Subcutaneous adipose tissue (tissue), 4 donors: Measurements from ENCODE around the gene DAP. TPM values are rescaled to one million over a fixed set of nuclear protein-coding genes. Genes with fewer than 3 reads are reported as not detected.

Source experiments
- CTCF ChIP-seq: fragments of 450-650 bp; IDR thresholded peaks from one replicate; pipeline ENCODE4 v1.5.1; 2016; ENCODE audit warnings: low read depth, mild to moderate bottlenecking, control low read depth, antibody characterized with exemption, moderate library complexity
- total RNA-seq, 4 donors: library from RNA; depleted of rRNA; stranded (reverse); fragments of >200 nt; gene quantifications; one replicate each; pipeline ENCODE4 v1.1.0, GENCODE V29; 2016

DAP gene
- total RNA-seq, 4 donors from 2014 or later: 52.9 to 56.7 (median 53.6) TPM

GRCh38 chr5:10653043-10653442, 108.0 kb downstream of the DAP start:
- TF ChIP-seq CTCF: no peak

- TF ChIP-seq CTCF: no peak
Observed at GRCh38 chr5:10652606-10653005, 108.4 kb downstream of the DAP start.

GRCh38 chr5:10652151-10652550, 108.9 kb downstream of the DAP start:
- no peak for TF ChIP-seq CTCF

- no peak for TF ChIP-seq CTCF
Observed at GRCh38 chr5:10649666-10650380, 111.2 kb downstream of the DAP start.

GRCh38 chr5:10648806-10649665, 112.0 kb downstream of the DAP start:
- TF ChIP-seq CTCF: no peak

GRCh38 chr5:10647640-10648039, 113.4 kb downstream of the DAP start:
- no peak for TF ChIP-seq CTCF

GRCh38 chr5:10645671-10646070, 115.4 kb downstream of the DAP start:
- no peak for TF ChIP-seq CTCF
